Caco-2 (cell line): ENCODE data around the gene METTL14. TPM values are rescaled to one million over a fixed set of nuclear protein-coding genes. Genes with fewer than 3 reads are reported as not detected.

Experiments used
- BruUV-seq: library from RNA; stranded (reverse); fragments of 400-500 nt; replicated peaks from 2 replicates; lab custom pipeline; 2021; lab: Mats Ljungman, UMichigan
- CTCF ChIA-PET: fragments of 300-600 bp; sonication (Branson Sonifier 250); formaldehyde crosslinking; loops from one replicate; lab custom pipeline; 2022; ENCODE audit warnings: antibody characterized with exemption; lab: Charles Lee
- POLR2A ChIA-PET: fragments of 300-600 bp; sonication (Branson Sonifier 250); formaldehyde crosslinking; loops from one replicate; lab custom pipeline; 2022; ENCODE audit warnings: antibody characterized with exemption; lab: Charles Lee
- DNase-seq, 2 experiments: peaks; one replicate each; pipeline versions ENCODE4 v3.0.0 to v3.0.0-alpha.2; 2020 to 2022
- H3K27me3 ChIP-seq: replicated peaks from 2 replicates; pipeline ENCODE4 v1.6.0; 2011; ENCODE audit warnings: low read length; ENCODE audit not compliant: control insufficient read depth, insufficient read depth
- H3K36me3 ChIP-seq: 2 replicates; pipeline ENCODE4 v1.5.1; 2011; ENCODE audit warnings: low read length; ENCODE audit not compliant: control insufficient read depth, insufficient read depth
- H3K4me1 ChIP-seq: fragments of 250-450 bp; sonication (Bioruptor Pico); 2 replicates; pipeline ENCODE4 v1.5.1; 2020; ENCODE audit warnings: mild to moderate bottlenecking
- H3K4me3 ChIP-seq: 2 replicates; pipeline ENCODE4 v1.5.1; 2011; ENCODE audit warnings: low read depth, mild to moderate bottlenecking, control low read depth, low read length
- H3K9me3 ChIP-seq: fragments of 250-450 bp; sonication (Bioruptor Pico); 2 replicates; pipeline ENCODE4 v1.5.1; 2020; ENCODE audit warnings: mild to moderate bottlenecking, moderate library complexity
- H3K27ac Mint-ChIP-seq: one replicate; pipeline ENCODE4 v1.8.0; 2022; ENCODE audit warnings: mixed read lengths; ENCODE audit not compliant: unreplicated experiment
- H3K27me3 Mint-ChIP-seq: one replicate; pipeline ENCODE4 v1.8.0; 2022; ENCODE audit warnings: mixed read lengths; ENCODE audit not compliant: insufficient read depth, unreplicated experiment
- H3K36me3 Mint-ChIP-seq: one replicate; pipeline ENCODE4 v1.8.0; 2022; ENCODE audit warnings: mild to moderate bottlenecking, mixed read lengths; ENCODE audit not compliant: insufficient read depth, unreplicated experiment
- H3K4me1 Mint-ChIP-seq: one replicate; pipeline ENCODE4 v1.8.0; 2022; ENCODE audit warnings: low read depth, mixed read lengths; ENCODE audit not compliant: unreplicated experiment
- H3K4me3 Mint-ChIP-seq: one replicate; pipeline ENCODE4 v1.8.0; 2022; ENCODE audit warnings: mild to moderate bottlenecking, moderate library complexity, mixed read lengths; ENCODE audit not compliant: unreplicated experiment
- H3K9me3 Mint-ChIP-seq: one replicate; pipeline ENCODE4 v1.8.0; 2022; ENCODE audit warnings: mixed read lengths; ENCODE audit not compliant: unreplicated experiment
- intact Hi-C: fragments of 100-400 bp; cut with micrococcal nuclease; formaldehyde crosslinking; loops from one replicate; pipeline ENCODE4 v1.10.0; 2022; ENCODE audit not compliant: unreplicated experiment
- total RNA-seq: library from RNA; stranded (reverse); gene quantifications from 2 replicates; pipeline ENCODE4 v1.2.3, GENCODE V29; 2022
- TF ChIP-seq, protein P1 (sequence below), 2 experiments: fragments of 200-600 bp in 1 of 2; IDR thresholded peaks; 1 replicate in 1 of 2; 2 replicates in 1 of 2; pipeline versions ENCODE4 v1.5.1 to v1.8.0; 2011 to 2022; ENCODE audit warnings: antibody characterized with exemption in 1 of 2, control low read depth in 1 of 2, inconsistent platforms in 1 of 2, low read depth in 1 of 2, low read length in 1 of 2, mild to moderate bottlenecking in 1 of 2, moderate library complexity in 1 of 2; ENCODE audit not compliant: insufficient read depth in 1 of 2, severe bottlenecking in 1 of 2, unreplicated experiment in 1 of 2

The METTL14 gene
- total RNA-seq, 1 experiment from 2014 or later: 46.7 TPM

DNA sequence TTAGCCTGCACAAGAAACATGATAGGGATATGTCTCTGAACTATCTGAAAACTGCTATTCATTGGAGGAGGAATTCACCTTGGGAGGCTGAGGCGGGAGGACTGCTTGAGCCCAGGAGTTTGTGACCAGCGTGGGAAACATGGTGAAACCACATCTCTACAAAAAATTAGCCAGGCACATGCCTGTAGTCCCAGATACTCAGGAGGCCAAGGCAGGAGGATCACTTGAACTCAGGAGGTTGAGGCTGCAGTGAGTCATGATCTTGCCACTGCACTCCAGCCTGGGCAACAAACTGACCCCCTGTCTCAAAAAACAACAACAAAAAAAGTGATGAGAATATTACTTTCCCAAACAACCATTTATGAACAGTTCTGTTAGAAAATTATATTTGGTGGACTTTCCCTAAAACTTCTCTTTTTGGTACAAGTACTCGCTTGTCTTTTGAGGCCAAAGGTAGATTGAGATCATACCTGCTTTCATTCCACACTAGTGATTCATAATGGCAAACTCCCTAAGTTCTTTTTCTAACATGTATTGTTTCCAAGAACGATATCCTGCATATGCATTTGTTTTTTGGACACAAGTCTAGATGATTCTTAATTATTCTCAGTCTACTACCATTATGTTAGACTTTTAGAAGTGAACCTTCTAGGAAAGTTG is 33.4 kb downstream of the METTL14 start:
- H3K27me3 Mint-ChIP-seq: no peaks in the 10 kb centered on the region
- H3K4me1 ChIP-seq: no peaks in the 10 kb centered on the region
- CTCF ChIA-PET: no interaction called here
- DNase-seq: no peak
- intact Hi-C loops: loop anchor here (2.0 kb wide), 1 partner anchor 82 kb away; no protein-coding TSS in a partner anchor
- TF ChIP-seq, protein P1, sequence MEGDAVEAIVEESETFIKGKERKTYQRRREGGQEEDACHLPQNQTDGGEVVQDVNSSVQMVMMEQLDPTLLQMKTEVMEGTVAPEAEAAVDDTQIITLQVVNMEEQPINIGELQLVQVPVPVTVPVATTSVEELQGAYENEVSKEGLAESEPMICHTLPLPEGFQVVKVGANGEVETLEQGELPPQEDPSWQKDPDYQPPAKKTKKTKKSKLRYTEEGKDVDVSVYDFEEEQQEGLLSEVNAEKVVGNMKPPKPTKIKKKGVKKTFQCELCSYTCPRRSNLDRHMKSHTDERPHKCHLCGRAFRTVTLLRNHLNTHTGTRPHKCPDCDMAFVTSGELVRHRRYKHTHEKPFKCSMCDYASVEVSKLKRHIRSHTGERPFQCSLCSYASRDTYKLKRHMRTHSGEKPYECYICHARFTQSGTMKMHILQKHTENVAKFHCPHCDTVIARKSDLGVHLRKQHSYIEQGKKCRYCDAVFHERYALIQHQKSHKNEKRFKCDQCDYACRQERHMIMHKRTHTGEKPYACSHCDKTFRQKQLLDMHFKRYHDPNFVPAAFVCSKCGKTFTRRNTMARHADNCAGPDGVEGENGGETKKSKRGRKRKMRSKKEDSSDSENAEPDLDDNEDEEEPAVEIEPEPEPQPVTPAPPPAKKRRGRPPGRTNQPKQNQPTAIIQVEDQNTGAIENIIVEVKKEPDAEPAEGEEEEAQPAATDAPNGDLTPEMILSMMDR (IDR thresholded peaks at IDR 0.05; ENCODE audit: insufficient read depth in 1 of 2, low read depth in 1 of 2, low read length in 1 of 2, severe bottlenecking in 1 of 2, unreplicated experiment in 1 of 2): no peak
- peaks cover 6% of the 10 kb centered on the region for H3K36me3 Mint-ChIP-seq
- no peaks in the 10 kb centered on the region for H3K27me3 ChIP-seq
- no peaks in the 10 kb centered on the region; the same call in 1 of the 2 replicates for H3K36me3 ChIP-seq
- no peaks in the 10 kb centered on the region for H3K9me3 ChIP-seq
- no peak overlapping the region for H3K4me3 Mint-ChIP-seq
- H3K4me1 Mint-ChIP-seq: peaks cover 6% of the 10 kb centered on the region
- H3K27ac Mint-ChIP-seq: no peak overlapping the region
- H3K4me3 ChIP-seq: no peak overlapping the region
- BruUV-seq: no TSS peak
- no peaks in the 10 kb centered on the region for H3K9me3 Mint-ChIP-seq
- POLR2A ChIA-PET: no interaction called here

DNA sequence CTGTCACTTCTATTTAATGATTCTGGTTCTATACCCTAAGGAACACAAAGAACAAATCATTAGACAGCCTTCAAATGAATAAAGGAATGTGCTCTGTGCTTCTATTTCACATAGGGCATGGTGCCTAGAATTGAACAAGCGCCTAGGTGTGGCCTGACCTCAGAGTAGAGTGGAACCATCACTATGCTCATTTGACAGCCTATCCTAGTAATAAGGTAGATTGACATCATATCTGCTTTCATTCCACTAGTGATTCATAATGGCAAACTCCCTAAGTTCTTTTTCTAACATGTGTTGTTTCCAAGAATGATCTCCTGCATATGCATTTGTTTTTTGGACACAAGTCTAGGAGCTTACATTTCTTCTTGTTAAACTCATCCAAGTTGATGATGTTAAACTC is 36.6 kb downstream of the METTL14 start:
- Histone ChIP-seq H3K9me3 (no peaks in the 10 kb centered on the region), H3K4me3 (no peak overlapping the region), H3K4me1 (no peaks in the 10 kb centered on the region), H3K36me3 (no peaks in the 10 kb centered on the region; the same call in 1 of the 2 replicates), H3K27me3 (no peaks in the 10 kb centered on the region)
- Mint-ChIP-seq H3K4me3 (no peak overlapping the region), H3K36me3 (peaks cover 25% of the 10 kb centered on the region), H3K27ac (no peak overlapping the region), H3K4me1 (peaks cover 6% of the 10 kb centered on the region), H3K9me3 (no peaks in the 10 kb centered on the region), H3K27me3 (no peaks in the 10 kb centered on the region)
- BruUV-seq: no TSS peak
- ChIA-PET CTCF (no interaction called here), POLR2A (no interaction called here)
- TF ChIP-seq, protein P1 (IDR thresholded peaks at IDR 0.05; ENCODE audit: insufficient read depth in 1 of 2, low read depth in 1 of 2, low read length in 1 of 2, severe bottlenecking in 1 of 2, unreplicated experiment in 1 of 2): no peak
- intact Hi-C loops: no loop called here
- no peak for DNase-seq

DNA sequence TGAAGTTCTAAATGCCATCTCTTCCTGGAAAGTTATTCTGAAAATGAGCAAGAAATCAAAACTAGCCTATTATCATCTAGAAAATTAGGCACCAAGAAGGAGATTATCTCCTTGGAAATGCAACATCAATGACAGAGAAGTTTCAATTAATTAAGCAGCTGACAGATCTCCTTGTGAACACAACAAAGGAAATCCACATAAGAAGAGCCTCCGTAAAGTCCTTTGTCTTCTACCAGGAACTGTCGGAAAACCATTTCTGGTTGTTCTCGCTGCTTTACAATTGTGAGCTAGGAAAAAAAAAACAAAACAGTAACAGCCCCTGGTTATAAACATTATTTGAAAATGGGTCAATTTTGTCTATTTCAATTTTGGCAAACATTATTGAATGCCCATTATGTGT is 38.2 kb downstream of the METTL14 start:
- H3K36me3 ChIP-seq: no peaks in the 10 kb centered on the region; the same call in 1 of the 2 replicates
- no peaks in the 10 kb centered on the region for H3K4me1 ChIP-seq
- no peaks in the 10 kb centered on the region for H3K27me3 Mint-ChIP-seq
- no peaks in the 10 kb centered on the region for H3K9me3 ChIP-seq
- H3K9me3 Mint-ChIP-seq: no peaks in the 10 kb centered on the region
- no peak overlapping the region for H3K4me3 Mint-ChIP-seq
- H3K36me3 Mint-ChIP-seq: peaks cover 25% of the 10 kb centered on the region
- H3K27me3 ChIP-seq: no peaks in the 10 kb centered on the region
- no peak overlapping the region for H3K4me3 ChIP-seq
- TF ChIP-seq, protein P1 (IDR thresholded peaks at IDR 0.05; ENCODE audit: insufficient read depth in 1 of 2, low read depth in 1 of 2, low read length in 1 of 2, severe bottlenecking in 1 of 2, unreplicated experiment in 1 of 2): no peak
- intact Hi-C loops: no loop called here
- H3K27ac Mint-ChIP-seq: no peak overlapping the region
- no peak for DNase-seq
- POLR2A ChIA-PET: no interaction called here
- H3K4me1 Mint-ChIP-seq: peaks cover 6% of the 10 kb centered on the region
- CTCF ChIA-PET: no interaction called here
- BruUV-seq: no TSS peak
